HL-60/S4 treated with phorbol 12-myristate 13-acetate at 8.2 ng/mL for 4 days and 3 days (cell line): Measurements from ENCODE around the gene PFKFB4.

Experiments
- in situ Hi-C: fragments of 300-500 bp; cut with MboI; formaldehyde crosslinking; loops from 2 replicates; pipeline ENCODE4 v1.15.0; 2022; ENCODE audit warnings: low sequenced_read_pairs

PFKFB4 gene

DNA sequence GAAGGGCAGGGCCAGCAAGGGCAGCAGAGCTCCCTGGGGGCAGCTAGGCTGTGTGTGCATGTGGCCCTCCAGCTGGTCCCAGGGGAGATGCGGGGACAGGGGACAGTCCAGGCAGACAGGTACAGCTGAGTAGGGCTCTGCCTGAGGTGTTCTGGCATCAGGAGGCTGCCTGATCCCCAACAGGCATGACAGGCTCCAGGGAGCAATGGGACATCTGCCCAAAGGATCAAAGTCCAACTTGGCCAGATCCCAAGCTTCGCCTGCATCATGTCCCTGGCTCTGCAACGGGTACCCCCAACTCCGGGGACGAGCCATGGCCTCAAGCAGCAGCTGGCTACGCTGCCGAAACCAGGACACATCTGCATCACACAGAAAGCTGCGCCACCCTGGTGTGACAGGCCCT is 88.3 kb downstream of the PFKFB4 start:
- in situ Hi-C loops, result no loop called here
